Measurements from ENCODE around the gene CADPS.

The CADPS gene

GRCh38 chr3:62895901-62896300, 20.7 kb upstream of the CADPS start:
- Histone ChIP-seq H3K27me3 (no peaks in the 10 kb centered on the region), H3K36me3 (no peaks in the 10 kb centered on the region), H3K9me3 (no peaks in the 10 kb centered on the region), H3K27ac (no peak overlapping the region), H3K4me3 (no peak overlapping the region), H3K4me1 (no peaks in the 10 kb centered on the region)
- intact Hi-C loops (cut with DNase I; ENCODE audit: low total_unique reads), result no loop called here
- no peak for DNase-seq
- no peak for TF ChIP-seq CTCF (IDR thresholded peaks at IDR 0.05)

GRCh38 chr3:62892951-62893350, 17.7 kb upstream of the CADPS start:
- no peak for TF ChIP-seq CTCF (IDR thresholded peaks at IDR 0.05)
- no peaks in the 10 kb centered on the region for H3K9me3 ChIP-seq
- intact Hi-C loops (cut with DNase I; ENCODE audit: low total_unique reads), result no loop called here
- no peak for DNase-seq
- H3K27ac ChIP-seq, result no peak overlapping the region
- H3K36me3 ChIP-seq, result no peaks in the 10 kb centered on the region
- no peaks in the 10 kb centered on the region for H3K4me1 ChIP-seq
- no peak overlapping the region for H3K4me3 ChIP-seq
- no peaks in the 10 kb centered on the region for H3K27me3 ChIP-seq

- Histone ChIP-seq H3K36me3 (no peaks in the 10 kb centered on the region), H3K4me3 (no peak overlapping the region), H3K27ac (no peak overlapping the region), H3K4me1 (no peaks in the 10 kb centered on the region), H3K9me3 (no peaks in the 10 kb centered on the region), H3K27me3 (no peaks in the 10 kb centered on the region)
- no peak for TF ChIP-seq CTCF (IDR thresholded peaks at IDR 0.05)
- intact Hi-C loops (cut with DNase I; ENCODE audit: low total_unique reads), result no loop called here
- DNase-seq, result no peak
These were observed 16.8 kb upstream of the CADPS start for GRCh38 chr3:62892045-62892444.

GRCh38 chr3:62888778-62889177, 13.6 kb upstream of the CADPS start:
- no peak for TF ChIP-seq CTCF (IDR thresholded peaks at IDR 0.05)
- Histone ChIP-seq H3K4me3 (no peak overlapping the region), H3K4me1 (no peaks in the 10 kb centered on the region), H3K27me3 (no peaks in the 10 kb centered on the region), H3K27ac (no peak overlapping the region), H3K9me3 (no peaks in the 10 kb centered on the region), H3K36me3 (no peaks in the 10 kb centered on the region)
- DNase-seq, result no peak
- intact Hi-C loops (cut with DNase I; ENCODE audit: low total_unique reads), result no loop called here

GRCh38 chr3:62888180-62888579, 13.0 kb upstream of the CADPS start:
- H3K27ac ChIP-seq, result no peak overlapping the region
- H3K27me3 ChIP-seq, result no peaks in the 10 kb centered on the region
- TF ChIP-seq CTCF (IDR thresholded peaks at IDR 0.05), result no peak
- H3K36me3 ChIP-seq, result no peaks in the 10 kb centered on the region
- H3K4me1 ChIP-seq, result no peaks in the 10 kb centered on the region
- no peak for DNase-seq
- no peaks in the 10 kb centered on the region for H3K9me3 ChIP-seq
- no peak overlapping the region for H3K4me3 ChIP-seq
- intact Hi-C loops (cut with DNase I; ENCODE audit: low total_unique reads), result no loop called here

- no peaks in the 10 kb centered on the region for H3K36me3 ChIP-seq
- H3K4me3 ChIP-seq, result no peak overlapping the region
- no peaks in the 10 kb centered on the region for H3K9me3 ChIP-seq
- DNase-seq, result no peak
- H3K27ac ChIP-seq, result no peak overlapping the region
- intact Hi-C loops (cut with DNase I; ENCODE audit: low total_unique reads), result no loop called here
- H3K27me3 ChIP-seq, result no peaks in the 10 kb centered on the region
- no peak for TF ChIP-seq CTCF (IDR thresholded peaks at IDR 0.05)
- no peaks in the 10 kb centered on the region for H3K4me1 ChIP-seq
These were observed 9.9 kb upstream of the CADPS start for GRCh38 chr3:62885136-62885535.
